Osteoblast (primary cell): ENCODE results near the gene RASL10A. TPM values are rescaled to one million over a fixed set of nuclear protein-coding genes. Genes with fewer than 3 reads are reported as not detected.

Experiments used
- DNase-seq: peaks from one replicate; pipeline ENCODE4 v3.0.0; 2011; ENCODE audit warnings: low spot score, mixed read lengths; ENCODE audit not compliant: insufficient read length; ENCODE audit errors: missing footprints
- H2AFZ ChIP-seq: 2 replicates; pipeline ENCODE4 v1.6.0; 2011; ENCODE audit warnings: mild to moderate bottlenecking, low read length
- H3K27ac ChIP-seq: 2 replicates; pipeline ENCODE4 v1.5.1; 2011; ENCODE audit warnings: mild to moderate bottlenecking, low read depth, low read length, moderate library complexity
- H3K27me3 ChIP-seq: 2 replicates; pipeline ENCODE4 v1.6.0; 2012; ENCODE audit warnings: mild to moderate bottlenecking, control low read depth, inconsistent platforms, low read length, moderate library complexity; ENCODE audit not compliant: insufficient read depth
- H3K36me3 ChIP-seq: 2 replicates; pipeline ENCODE4 v1.5.1; 2011; ENCODE audit warnings: mild to moderate bottlenecking, low read length, control low read depth, moderate library complexity; ENCODE audit not compliant: insufficient read depth
- H3K4me1 ChIP-seq: 2 replicates; pipeline ENCODE4 v1.5.1; 2011; ENCODE audit warnings: mild to moderate bottlenecking, low read length, control low read depth, moderate library complexity; ENCODE audit not compliant: insufficient read depth
- H3K4me2 ChIP-seq: 2 replicates; pipeline ENCODE4 v1.6.0; 2011; ENCODE audit warnings: mild to moderate bottlenecking, low read length; ENCODE audit not compliant: insufficient read depth
- H3K4me3 ChIP-seq: fragments of 200-600 bp; sonication (generic); 3 replicates; pipeline ENCODE4 v1.5.1; 2012; ENCODE audit warnings: mild to moderate bottlenecking, low read length, inconsistent platforms; ENCODE audit not compliant: insufficient read depth
- H3K79me2 ChIP-seq: 2 replicates; pipeline ENCODE4 v1.6.0; 2012; ENCODE audit warnings: mild to moderate bottlenecking, low read length, control low read depth, inconsistent platforms; ENCODE audit not compliant: insufficient read depth
- H3K9me3 ChIP-seq: 2 replicates; pipeline ENCODE4 v1.5.1; 2011; ENCODE audit warnings: low read depth, low read length, control low read depth
- H4K20me1 ChIP-seq: 2 replicates; pipeline ENCODE4 v1.6.0; 2012; ENCODE audit warnings: mild to moderate bottlenecking, low read length, control low read depth; ENCODE audit not compliant: insufficient read depth
- total RNA-seq: library from RNA; depleted of rRNA; stranded (reverse); fragments of >200 nt; gene quantifications from 2 replicates; pipeline ENCODE4 v1.2.3, GENCODE V29; 2012
- TF ChIP-seq, protein P1 (sequence below): IDR thresholded peaks from 2 replicates; pipeline ENCODE4 v1.5.1; 2011; ENCODE audit warnings: mild to moderate bottlenecking, low read depth, low read length, moderate library complexity; ENCODE audit errors: extremely low read depth

RASL10A gene
- total RNA-seq, 1 donor, result not detected

DNA sequence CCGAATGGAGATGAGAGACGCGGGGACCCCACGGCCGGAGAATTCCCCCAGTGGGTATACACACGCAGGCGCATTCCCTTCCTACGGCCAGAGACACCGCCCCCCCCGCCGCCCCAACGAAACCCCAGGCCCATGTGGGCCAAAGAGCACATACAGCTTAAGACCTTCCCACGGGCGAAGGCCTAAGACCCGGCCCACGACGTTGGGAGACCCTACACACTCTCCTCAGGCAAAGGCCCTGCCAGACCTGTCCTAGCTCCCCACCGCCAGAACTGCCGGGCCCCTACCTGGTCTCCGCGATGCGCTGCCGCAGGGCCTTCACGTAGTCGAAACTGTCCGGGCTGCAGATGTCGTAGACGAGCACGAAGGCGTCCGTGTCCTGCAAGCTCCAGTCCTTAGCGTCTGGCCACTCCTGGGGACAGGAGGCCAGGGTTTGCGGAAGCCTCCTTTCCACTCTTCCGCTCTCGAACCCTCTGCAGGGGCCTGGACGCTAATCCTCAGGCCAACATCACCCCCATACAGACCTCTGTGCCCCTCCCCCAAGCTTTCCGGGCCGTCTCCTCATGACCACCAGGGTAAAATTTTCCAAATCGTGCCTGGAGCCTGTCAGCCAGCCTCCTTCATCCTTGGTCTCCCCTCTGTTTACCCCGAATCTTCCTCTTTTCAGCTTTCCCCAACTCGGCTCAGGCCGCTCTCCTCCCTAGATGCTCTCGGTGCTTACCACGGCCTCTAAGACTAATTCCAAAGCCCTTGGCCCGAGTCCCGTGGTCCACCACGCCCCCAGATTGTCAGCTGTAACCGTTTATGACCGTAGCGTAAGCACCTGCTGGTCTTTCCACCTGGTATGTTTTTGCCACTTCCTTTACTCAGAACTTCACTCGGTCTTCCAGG, 1.7 kb downstream of the RASL10A start:
- Histone ChIP-seq H3K4me2 (no peak overlapping the region), H3K9me3 (no peaks in the 10 kb centered on the region), H3K27me3 (peaks cover 41% of the 10 kb centered on the region), H3K79me2 (peaks cover 15% of the 10 kb centered on the region), H4K20me1 (peaks cover 18% of the 10 kb centered on the region), H2AFZ (no peak overlapping the region), H3K27ac (no peak overlapping the region), H3K36me3 (no peaks in the 10 kb centered on the region), H3K4me1 (peaks cover 21% of the 10 kb centered on the region), H3K4me3 (no peak overlapping the region)
- TF ChIP-seq, protein P1, sequence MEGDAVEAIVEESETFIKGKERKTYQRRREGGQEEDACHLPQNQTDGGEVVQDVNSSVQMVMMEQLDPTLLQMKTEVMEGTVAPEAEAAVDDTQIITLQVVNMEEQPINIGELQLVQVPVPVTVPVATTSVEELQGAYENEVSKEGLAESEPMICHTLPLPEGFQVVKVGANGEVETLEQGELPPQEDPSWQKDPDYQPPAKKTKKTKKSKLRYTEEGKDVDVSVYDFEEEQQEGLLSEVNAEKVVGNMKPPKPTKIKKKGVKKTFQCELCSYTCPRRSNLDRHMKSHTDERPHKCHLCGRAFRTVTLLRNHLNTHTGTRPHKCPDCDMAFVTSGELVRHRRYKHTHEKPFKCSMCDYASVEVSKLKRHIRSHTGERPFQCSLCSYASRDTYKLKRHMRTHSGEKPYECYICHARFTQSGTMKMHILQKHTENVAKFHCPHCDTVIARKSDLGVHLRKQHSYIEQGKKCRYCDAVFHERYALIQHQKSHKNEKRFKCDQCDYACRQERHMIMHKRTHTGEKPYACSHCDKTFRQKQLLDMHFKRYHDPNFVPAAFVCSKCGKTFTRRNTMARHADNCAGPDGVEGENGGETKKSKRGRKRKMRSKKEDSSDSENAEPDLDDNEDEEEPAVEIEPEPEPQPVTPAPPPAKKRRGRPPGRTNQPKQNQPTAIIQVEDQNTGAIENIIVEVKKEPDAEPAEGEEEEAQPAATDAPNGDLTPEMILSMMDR, result no peak
- peak; percentile 88 for DNase-seq

DNA sequence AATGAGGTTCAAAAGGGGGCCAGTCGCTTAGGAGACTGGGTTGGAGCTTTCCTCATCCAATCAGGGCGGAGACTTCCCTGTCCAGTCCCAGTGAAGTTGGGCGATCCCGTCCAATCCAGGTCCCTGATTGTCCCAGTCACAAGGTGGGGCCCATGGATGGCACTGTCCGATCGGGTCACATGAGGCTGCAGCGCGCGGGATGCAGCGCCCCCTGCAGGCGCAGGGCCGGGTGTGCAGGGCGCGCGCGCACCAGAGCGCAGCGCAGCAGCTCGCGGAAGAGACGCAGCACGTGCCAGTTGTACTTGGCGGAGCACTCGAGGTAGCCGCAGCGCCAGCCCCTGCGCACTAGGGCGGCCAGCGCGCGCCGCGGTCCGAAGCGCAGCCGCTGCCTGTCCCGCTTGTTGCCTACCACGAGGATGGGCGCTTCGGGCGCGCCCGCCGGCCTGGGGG, 2.3 kb downstream of the RASL10A start:
- Histone ChIP-seq H3K27ac (no peak overlapping the region), H3K4me2 (no peak overlapping the region), H3K36me3 (no peaks in the 10 kb centered on the region), H4K20me1 (peaks cover 18% of the 10 kb centered on the region), H3K27me3 (peaks cover 41% of the 10 kb centered on the region), H3K4me3 (no peak overlapping the region), H3K9me3 (no peaks in the 10 kb centered on the region), H3K4me1 (peaks cover 28% of the 10 kb centered on the region), H2AFZ (no peak overlapping the region), H3K79me2 (peaks cover 22% of the 10 kb centered on the region)
- TF ChIP-seq, protein P1, result peak; percentile 64
- DNase-seq, result peak; percentile 93

DNA sequence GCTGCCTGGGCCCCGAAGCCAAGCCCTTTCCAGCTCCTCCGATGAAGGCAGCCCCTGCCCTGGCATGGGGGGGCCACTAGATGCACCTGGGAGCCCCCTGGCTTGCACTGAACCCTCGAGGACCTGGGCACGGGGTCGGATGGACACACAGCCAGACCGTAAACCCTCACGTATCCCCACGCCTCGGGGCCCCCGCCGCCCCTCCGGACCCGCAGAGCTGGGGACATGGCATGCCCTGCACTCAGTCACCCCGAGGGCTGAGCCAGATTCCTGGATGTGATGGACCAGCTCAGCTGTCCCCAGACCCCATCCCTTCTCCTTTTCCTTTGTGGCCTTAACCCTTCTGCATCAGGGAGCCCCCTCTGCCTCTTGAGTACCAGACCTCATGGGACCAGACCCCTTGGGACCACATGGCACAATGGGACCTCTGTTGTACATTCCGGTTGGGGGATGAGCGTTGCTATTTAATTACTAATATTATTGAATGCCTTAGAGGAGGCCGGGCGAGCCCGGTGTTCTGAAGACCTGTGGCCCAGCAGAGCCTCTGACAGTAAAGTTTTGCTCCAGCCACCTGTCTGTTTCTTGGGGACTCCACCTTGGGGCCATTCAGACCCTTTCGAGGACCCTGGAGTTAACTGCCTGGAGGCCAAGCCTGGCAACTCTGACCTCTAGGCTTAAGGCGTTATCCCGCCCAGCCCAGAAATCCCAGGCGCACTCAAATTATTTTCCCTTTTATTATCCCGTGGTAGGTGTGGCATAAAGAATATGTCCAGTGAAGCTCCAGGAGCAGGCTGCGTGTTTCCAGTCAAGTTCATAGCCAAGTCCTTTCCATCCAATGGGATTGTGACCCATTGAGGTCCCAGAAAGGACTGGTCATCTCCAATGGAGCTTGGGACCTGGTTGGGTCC, 3.0 kb downstream of the RASL10A start:
- TF ChIP-seq, protein P1, result no peak

More for the DNA sequence above, 3.0 kb downstream of the RASL10A start:
- H3K4me3 ChIP-seq, result no peak overlapping the region
- H3K4me1 ChIP-seq, result peaks cover 33% of the 10 kb centered on the region
- H3K27ac ChIP-seq, result no peak overlapping the region
- peak; percentile 84 for DNase-seq
- H3K79me2 ChIP-seq, result peaks cover 28% of the 10 kb centered on the region
- H4K20me1 ChIP-seq, result peaks cover 18% of the 10 kb centered on the region
- no peaks in the 10 kb centered on the region for H3K9me3 ChIP-seq
- no peak overlapping the region for H3K4me2 ChIP-seq
- H3K27me3 ChIP-seq, result peaks cover 41% of the 10 kb centered on the region
- no peak overlapping the region for H2AFZ ChIP-seq
- no peaks in the 10 kb centered on the region for H3K36me3 ChIP-seq
